ENCODE data around the gene BTG3. TPM values are rescaled to one million over a fixed set of nuclear protein-coding genes. Genes with fewer than 3 reads are reported as not detected.

Gene BTG3
- polyA plus RNA-seq, 3 donors from 2014 or later, result 6.4 to 9.2 (median 7.4) TPM

GRCh38 chr21:17577701-17578100 is 35.0 kb downstream of the BTG3 start:
- H3K4me3 Mint-ChIP-seq, result no peak overlapping the region
- no peak for DNase-seq
- no peaks in the 10 kb centered on the region for H3K9me3 Mint-ChIP-seq
- H3K36me3 Mint-ChIP-seq, result no peaks in the 10 kb centered on the region
- no peak overlapping the region for H3K27ac Mint-ChIP-seq
- H3K4me1 Mint-ChIP-seq, result no peaks in the 10 kb centered on the region
- H3K27me3 Mint-ChIP-seq (ENCODE audit: low read depth in 3 of 3), result peaks cover 0 to 9% (median 2%) of the 10 kb centered on the region in 3 donors

GRCh38 chr21:17576080-17576835 is 36.4 kb downstream of the BTG3 start:
- no peaks in the 10 kb centered on the region for H3K36me3 Mint-ChIP-seq
- H3K27ac Mint-ChIP-seq, result no peak overlapping the region
- DNase-seq, result no peak
- no peaks in the 10 kb centered on the region for H3K9me3 Mint-ChIP-seq
- no peak overlapping the region for H3K4me3 Mint-ChIP-seq
- H3K4me1 Mint-ChIP-seq, result no peaks in the 10 kb centered on the region
- H3K27me3 Mint-ChIP-seq (ENCODE audit: low read depth in 3 of 3), result peaks cover 0 to 9% (median 2%) of the 10 kb centered on the region in 3 donors

GRCh38 chr21:17575076-17575475 is 37.6 kb downstream of the BTG3 start:
- Mint-ChIP-seq H3K27me3 (ENCODE audit: low read depth in 3 of 3) (peaks cover 0 to 9% (median 2%) of the 10 kb centered on the region in 3 donors), H3K27ac (no peak overlapping the region), H3K36me3 (no peaks in the 10 kb centered on the region), H3K4me3 (no peak overlapping the region), H3K9me3 (no peaks in the 10 kb centered on the region), H3K4me1 (no peaks in the 10 kb centered on the region)
- no peak for DNase-seq

- H3K4me1 Mint-ChIP-seq, result no peaks in the 10 kb centered on the region
- no peak overlapping the region for H3K27ac Mint-ChIP-seq
- no peaks in the 10 kb centered on the region for H3K9me3 Mint-ChIP-seq
- no peak for DNase-seq
- no peaks in the 10 kb centered on the region for H3K36me3 Mint-ChIP-seq
- H3K27me3 Mint-ChIP-seq (ENCODE audit: low read depth in 3 of 3), result peaks cover 0 to 8% (median 2%) of the 10 kb centered on the region in 3 donors
- no peak overlapping the region for H3K4me3 Mint-ChIP-seq
Measured at GRCh38 chr21:17572431-17572830, 40.3 kb downstream of the BTG3 start.

- no peak for DNase-seq
- Mint-ChIP-seq H3K4me1 (no peaks in the 10 kb centered on the region), H3K27me3 (ENCODE audit: low read depth in 3 of 3) (peaks cover 0 to 4% (median 2%) of the 10 kb centered on the region in 3 donors), H3K27ac (no peak overlapping the region), H3K9me3 (no peaks in the 10 kb centered on the region), H3K36me3 (no peaks in the 10 kb centered on the region), H3K4me3 (no peak overlapping the region)
Measured at GRCh38 chr21:17570786-17571185, 41.9 kb downstream of the BTG3 start.

GRCh38 chr21:17560377-17561025 is 52.2 kb downstream of the BTG3 start:
- no peaks in the 10 kb centered on the region for H3K36me3 Mint-ChIP-seq
- H3K27ac Mint-ChIP-seq, result no peak overlapping the region
- peaks cover 0 to 2% (median 0%) of the 10 kb centered on the region in 6 donors for H3K9me3 Mint-ChIP-seq
- no peak for DNase-seq
- peaks cover 2 to 7% (median 4%) of the 10 kb centered on the region in 3 donors for H3K27me3 Mint-ChIP-seq (ENCODE audit: low read depth in 3 of 3)
- H3K4me1 Mint-ChIP-seq, result no peaks in the 10 kb centered on the region
- no peak overlapping the region for H3K4me3 Mint-ChIP-seq

GRCh38 chr21:17554679-17555465 is 57.8 kb downstream of the BTG3 start:
- Mint-ChIP-seq H3K27ac (no peak overlapping the region), H3K36me3 (no peaks in the 10 kb centered on the region), H3K9me3 (no peaks in the 10 kb centered on the region), H3K4me3 (no peak overlapping the region), H3K4me1 (no peaks in the 10 kb centered on the region), H3K27me3 (ENCODE audit: low read depth in 3 of 3) (peaks cover 0 to 5% (median 0%) of the 10 kb centered on the region in 3 donors)
- no peak for DNase-seq

GRCh38 chr21:17554120-17554519 is 58.6 kb downstream of the BTG3 start:
- H3K9me3 Mint-ChIP-seq, result no peaks in the 10 kb centered on the region
- no peak for DNase-seq
- H3K4me3 Mint-ChIP-seq, result no peak overlapping the region
- H3K36me3 Mint-ChIP-seq, result no peaks in the 10 kb centered on the region
- peaks cover 0 to 5% (median 0%) of the 10 kb centered on the region in 3 donors for H3K27me3 Mint-ChIP-seq (ENCODE audit: low read depth in 3 of 3)
- H3K27ac Mint-ChIP-seq, result no peak overlapping the region
- no peaks in the 10 kb centered on the region for H3K4me1 Mint-ChIP-seq

GRCh38 chr21:17552410-17552809 is 60.3 kb downstream of the BTG3 start:
- H3K4me1 Mint-ChIP-seq, result no peaks in the 10 kb centered on the region
- no peaks in the 10 kb centered on the region for H3K9me3 Mint-ChIP-seq
- no peaks in the 10 kb centered on the region for H3K36me3 Mint-ChIP-seq
- DNase-seq, result no peak
- H3K4me3 Mint-ChIP-seq, result no peak overlapping the region
- no peak overlapping the region for H3K27ac Mint-ChIP-seq
- peaks cover 0 to 3% (median 1%) of the 10 kb centered on the region in 3 donors for H3K27me3 Mint-ChIP-seq (ENCODE audit: low read depth in 3 of 3)

- Mint-ChIP-seq H3K27ac (no peak overlapping the region), H3K27me3 (ENCODE audit: low read depth in 3 of 3) (peaks cover 1 to 3% (median 2%) of the 10 kb centered on the region in 3 donors), H3K4me1 (no peaks in the 10 kb centered on the region), H3K4me3 (no peak overlapping the region), H3K36me3 (no peaks in the 10 kb centered on the region), H3K9me3 (no peaks in the 10 kb centered on the region)
- no peak for DNase-seq
Measured at GRCh38 chr21:17550671-17551308, 61.9 kb downstream of the BTG3 start.

GRCh38 chr21:17548262-17548661 is 64.4 kb downstream of the BTG3 start:
- DNase-seq, result no peak
- H3K4me3 Mint-ChIP-seq, result no peak overlapping the region
- peaks cover 1 to 5% (median 3%) of the 10 kb centered on the region in 3 donors for H3K27me3 Mint-ChIP-seq (ENCODE audit: low read depth in 3 of 3)
- H3K4me1 Mint-ChIP-seq, result no peaks in the 10 kb centered on the region
- no peaks in the 10 kb centered on the region for H3K9me3 Mint-ChIP-seq
- no peak overlapping the region for H3K27ac Mint-ChIP-seq
- H3K36me3 Mint-ChIP-seq, result no peaks in the 10 kb centered on the region

GRCh38 chr21:17545007-17545406 is 67.7 kb downstream of the BTG3 start:
- Mint-ChIP-seq H3K27ac (no peak overlapping the region), H3K9me3 (no peaks in the 10 kb centered on the region), H3K36me3 (no peaks in the 10 kb centered on the region), H3K4me1 (no peaks in the 10 kb centered on the region), H3K4me3 (no peak overlapping the region), H3K27me3 (ENCODE audit: low read depth in 3 of 3) (peaks cover 1 to 5% (median 5%) of the 10 kb centered on the region in 3 donors)
- DNase-seq, result no peak
